NCI-H510A (cell line): ENCODE results near the gene GRIN2A.

Experiments used
- DNase-seq: peaks from one replicate; lab custom pipeline; 2025; lab: John Stamatoyannopoulos, UW

The GRIN2A gene

DNA sequence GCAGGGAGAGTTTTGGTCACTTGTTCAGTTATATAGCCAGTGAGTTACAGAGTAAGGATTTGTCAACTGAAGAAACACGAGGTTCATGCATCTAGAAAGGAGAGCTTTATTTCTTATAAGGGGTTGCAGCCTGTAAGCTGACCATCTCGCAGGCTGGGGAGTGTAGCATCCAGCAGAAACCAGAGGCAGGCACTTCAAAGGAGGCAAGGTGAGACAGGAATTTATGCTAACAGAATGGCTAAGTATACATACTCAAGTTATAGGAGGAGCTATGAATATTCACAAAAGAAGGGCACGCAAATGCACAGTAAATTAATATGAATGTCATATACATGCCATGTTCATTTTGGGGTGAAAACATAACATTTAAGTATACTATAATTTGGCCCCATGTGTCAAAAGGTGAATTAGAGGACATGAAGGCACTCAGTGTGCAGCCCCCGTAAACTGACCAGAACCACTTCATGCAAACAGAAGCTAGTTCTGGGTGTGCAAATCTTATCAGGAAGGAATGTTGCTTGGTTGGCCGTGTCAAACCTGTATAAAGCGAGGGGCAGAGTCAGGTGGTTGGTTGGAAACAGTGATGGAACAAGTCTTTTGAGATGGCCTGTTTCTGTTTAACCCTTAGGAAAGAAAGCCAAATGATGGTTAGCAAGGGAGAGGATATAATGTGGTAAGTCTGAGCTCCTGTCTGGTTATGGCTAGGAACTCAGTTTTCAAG lies 97.0 kb downstream of the GRIN2A start:
- no peak for DNase-seq

- no peak for DNase-seq
Measured at GRCh38 chr16:10083301-10083700, 98.9 kb downstream of the GRIN2A start.

GRCh38 chr16:10081201-10081940 lies 100.9 kb downstream of the GRIN2A start:
- no peak for DNase-seq

DNA sequence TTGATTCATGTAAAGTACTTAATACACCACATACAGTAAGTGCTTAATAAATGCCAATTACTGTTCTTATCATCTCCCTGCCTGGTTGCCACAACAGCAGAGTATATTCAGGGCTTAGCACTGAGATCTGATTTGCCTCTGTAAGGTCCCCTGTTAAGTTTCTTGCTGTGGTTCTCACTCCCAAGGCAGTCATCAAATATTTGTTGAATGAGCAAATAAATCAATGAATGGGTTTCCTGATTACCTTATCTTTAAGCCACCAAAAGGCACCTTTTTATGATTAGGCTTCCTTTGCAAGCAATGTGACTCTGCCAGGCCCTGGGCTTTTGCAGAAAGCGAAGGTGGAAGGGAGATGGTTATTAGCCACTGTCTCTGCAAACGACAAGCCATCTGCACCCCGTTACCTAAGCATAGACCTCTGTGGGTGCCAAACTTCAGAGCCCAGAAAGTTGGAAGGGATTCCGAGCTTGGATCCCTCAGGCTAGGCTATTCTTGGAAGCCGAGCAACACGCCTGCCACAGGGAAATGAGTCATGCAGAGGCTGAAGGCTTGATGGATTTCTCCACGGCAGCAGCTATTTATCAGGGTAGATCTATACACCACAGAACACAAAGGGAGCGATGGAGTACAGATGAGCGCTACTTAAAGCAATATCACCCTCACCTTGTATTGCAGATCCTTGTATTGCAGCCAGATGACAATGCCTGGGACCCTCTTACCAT lies 102.0 kb downstream of the GRIN2A start:
- DNase-seq: no peak

GRCh38 chr16:10078541-10078949 lies 103.7 kb downstream of the GRIN2A start:
- DNase-seq: no peak

- DNase-seq: no peak
Measured at GRCh38 chr16:10077861-10078260, 104.4 kb downstream of the GRIN2A start.

GRCh38 chr16:10076037-10076436 lies 106.2 kb downstream of the GRIN2A start:
- DNase-seq: no peak

GRCh38 chr16:10070591-10070990 lies 111.6 kb downstream of the GRIN2A start:
- no peak for DNase-seq

DNA sequence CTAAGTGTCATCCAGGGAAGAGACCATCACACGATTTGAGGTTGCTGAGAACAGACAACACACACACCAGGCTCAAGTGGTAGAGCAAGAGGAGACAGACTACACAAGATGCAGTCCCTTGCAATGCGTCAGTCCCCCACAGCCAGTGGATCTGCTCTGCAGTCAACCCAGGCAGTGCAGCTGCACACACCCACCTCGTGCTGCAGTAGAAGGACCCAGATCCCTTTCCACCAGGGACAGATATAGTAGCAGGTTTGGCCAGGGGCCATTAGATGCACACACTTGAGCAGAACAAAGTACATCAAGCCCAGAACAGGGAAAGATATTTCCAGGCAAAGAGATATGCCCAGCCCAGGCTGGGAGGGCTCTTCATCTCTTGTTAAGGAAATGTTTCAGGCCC lies 112.9 kb downstream of the GRIN2A start:
- no peak for DNase-seq

- no peak for DNase-seq
Measured at GRCh38 chr16:10067835-10068234, 114.4 kb downstream of the GRIN2A start.

DNA sequence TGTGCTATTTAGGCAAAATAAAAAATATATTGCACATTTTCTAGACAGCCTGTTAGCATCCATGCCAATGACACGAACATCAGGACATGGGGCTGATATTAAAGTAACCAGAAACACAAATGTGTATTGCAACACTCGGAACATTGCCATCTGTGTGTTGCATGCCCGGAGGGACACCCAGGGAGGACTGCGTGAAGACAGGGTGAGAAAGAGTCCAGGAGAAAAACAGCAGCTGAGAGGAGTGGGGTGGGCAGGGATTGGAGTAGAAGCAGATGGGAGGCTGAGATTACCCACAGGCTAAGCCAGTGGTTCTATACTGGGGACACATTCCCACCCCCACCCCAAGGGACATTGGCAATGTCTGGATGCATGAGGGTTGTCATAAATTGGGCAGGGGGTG lies 114.8 kb downstream of the GRIN2A start:
- DNase-seq: no peak

GRCh38 chr16:10065019-10065418 lies 117.2 kb downstream of the GRIN2A start:
- no peak for DNase-seq

DNA sequence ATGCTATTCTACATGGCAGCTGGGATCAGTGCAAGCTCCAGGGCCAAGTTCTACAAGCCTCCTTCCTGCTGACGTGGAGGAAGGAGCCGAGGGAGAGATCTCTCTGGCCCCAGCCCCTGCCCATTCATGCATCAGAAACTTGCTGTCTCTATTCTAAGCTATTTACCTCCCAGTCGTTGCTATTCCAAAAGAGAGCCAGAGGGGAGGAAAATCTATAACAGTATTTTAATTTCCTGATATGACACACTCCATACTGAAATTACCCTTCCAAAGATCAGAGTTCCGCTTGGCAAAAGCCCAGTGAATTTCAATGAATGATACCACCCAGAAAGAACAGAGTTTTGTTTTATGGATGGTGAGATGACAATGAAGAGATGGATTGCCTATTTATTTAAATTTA lies 133.4 kb downstream of the GRIN2A start:
- no peak for DNase-seq

DNA sequence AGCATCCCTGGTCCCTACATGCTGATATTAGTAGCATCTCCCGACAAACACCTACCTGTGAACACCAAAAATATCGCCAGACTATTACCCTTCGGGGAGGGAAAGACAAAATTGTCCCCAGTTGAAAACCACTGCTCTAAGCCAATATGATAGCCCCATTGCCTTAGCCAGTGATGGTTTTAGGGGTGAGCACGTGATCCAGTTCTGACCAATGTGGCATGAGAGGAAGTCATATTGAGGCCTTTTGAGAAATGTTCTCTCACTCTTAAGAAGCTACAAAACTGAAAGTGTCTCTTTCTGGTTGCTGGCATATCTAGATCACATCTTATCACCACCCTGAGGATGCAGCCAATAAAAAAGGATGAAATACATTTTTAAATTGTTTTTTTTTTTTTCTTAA lies 136.3 kb downstream of the GRIN2A start:
- no peak for DNase-seq

- no peak for DNase-seq
Measured at GRCh38 chr16:10045291-10045775, 136.9 kb downstream of the GRIN2A start.

DNA sequence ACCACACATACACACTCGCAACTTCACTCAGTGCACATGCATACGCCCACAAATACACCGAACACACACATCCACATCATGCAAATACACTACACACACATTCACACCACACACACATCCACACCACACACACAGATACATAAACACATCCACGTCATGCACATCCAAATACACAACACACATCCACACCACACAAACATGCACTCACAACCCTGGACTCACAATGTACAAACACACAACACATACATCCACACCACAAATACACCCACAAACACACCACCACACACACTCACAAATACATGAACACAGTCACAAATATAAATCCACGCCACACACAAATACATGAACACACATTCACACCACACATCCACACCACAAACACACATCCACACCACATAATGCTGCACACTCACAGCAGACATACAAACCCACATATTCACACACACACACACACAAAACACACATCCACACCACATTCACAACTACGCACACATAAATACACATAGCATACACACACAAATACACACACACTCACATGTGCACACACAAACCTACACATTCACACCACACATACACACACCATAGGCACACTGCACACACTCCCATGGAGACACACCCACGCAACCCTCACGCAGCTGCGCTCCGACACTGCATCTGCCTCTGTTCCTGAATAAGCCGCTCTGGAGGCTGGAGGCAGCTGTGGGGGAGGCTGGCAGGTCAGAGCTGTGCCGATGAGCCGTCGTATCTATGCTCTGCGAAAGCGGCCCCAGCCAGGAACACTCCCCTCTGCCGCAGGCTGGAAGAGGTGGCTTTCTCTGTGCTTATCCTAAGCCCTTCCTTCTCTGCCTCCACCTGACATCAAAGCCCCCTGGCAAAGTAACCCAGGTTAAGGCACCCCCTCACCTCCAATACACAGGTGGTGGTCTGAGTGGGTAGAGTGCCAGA lies 141.8 kb downstream of the GRIN2A start:
- no peak for DNase-seq

DNA sequence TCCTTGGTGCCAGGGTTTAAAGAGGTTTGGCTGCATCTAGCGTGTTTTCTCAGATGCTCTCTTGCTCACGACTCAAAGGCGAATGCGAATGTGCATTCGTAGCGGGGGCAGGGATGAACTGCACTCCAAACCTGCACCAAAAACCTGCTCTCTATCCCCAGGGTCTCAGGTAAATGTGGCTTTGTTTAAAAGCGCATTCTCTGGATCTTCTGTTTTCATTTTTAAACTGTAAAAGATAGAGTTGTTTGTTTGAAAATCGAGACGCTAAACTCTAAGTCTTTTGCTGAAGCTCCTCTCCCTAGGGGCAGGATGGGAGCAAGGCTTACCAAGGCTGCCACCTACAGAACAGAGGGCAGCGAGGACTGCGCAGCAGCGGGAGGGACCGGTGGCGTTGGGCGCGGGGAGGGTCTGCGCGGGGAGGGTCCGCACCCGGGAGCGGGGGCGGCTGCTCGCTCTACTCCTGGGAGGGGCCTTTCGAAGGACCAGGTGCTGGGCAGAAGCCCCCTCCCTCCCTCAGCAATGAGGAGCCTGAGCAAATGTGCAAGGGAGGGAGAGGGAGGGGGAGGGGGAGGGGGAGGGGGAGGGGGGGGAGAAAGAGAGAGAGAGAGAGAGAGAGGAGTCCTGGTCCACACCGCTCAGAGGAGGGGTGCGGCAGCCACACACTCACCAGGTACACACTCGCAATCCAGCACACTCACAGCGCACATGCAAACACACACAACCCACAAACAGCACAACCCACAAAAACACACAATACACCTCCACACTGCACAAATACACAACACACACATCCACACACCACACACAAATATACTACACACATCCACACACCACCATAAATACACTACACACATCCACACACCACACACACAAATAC lies 142.8 kb downstream of the GRIN2A start:
- DNase-seq: peak; percentile 13

GRCh38 chr16:10037751-10038150 lies 144.5 kb downstream of the GRIN2A start:
- no peak for DNase-seq

DNA sequence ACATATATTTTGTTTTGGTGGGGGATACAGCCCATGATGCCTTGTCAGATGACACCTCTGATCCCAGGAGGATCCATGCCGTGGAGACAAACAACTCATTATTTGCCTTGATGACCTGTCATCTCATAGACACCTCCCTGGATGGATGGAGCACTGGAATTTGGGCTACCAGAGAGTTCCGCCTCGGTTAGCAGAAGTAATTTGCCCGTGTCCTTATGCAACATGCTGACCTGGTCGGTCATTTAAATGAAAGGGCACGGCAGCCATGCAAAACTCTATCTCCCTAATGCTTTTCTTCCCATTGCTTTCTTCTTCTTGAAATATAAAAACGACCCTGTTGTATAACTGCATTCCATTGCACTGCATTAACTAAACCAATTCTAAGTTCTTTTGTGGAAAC lies 145.3 kb downstream of the GRIN2A start:
- no peak for DNase-seq

DNA sequence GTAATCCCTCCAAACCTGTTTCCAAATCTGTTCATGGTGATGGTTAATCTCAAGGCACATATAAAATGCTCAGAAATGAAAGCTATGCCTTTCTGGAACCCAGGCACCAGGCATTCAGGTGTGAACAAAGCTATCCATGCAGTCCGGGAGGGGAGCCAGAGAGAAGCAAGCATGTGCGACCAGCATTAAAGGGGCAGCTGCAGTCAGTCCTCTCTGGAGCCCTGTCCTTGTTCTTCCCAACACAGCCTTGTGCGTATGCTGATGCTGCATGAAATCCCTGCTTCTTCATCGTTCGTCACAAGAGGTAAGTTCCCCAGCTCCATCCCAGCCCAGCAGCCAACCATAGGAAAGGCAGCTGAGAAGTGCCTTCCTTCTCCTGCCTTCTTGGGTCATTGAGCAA lies 148.7 kb downstream of the GRIN2A start:
- DNase-seq: no peak

GRCh38 chr16:10031955-10032354 lies 150.3 kb downstream of the GRIN2A start:
- no peak for DNase-seq
